Activated T-cell treated with anti-CD3 and anti-CD28 coated beads, Interleukin-2, amount 50 U/mL, for 4 hours (primary cell): Measurements from ENCODE around the gene CAPN9. TPM values are rescaled to one million over a fixed set of nuclear protein-coding genes. Genes with fewer than 3 reads are reported as not detected.

Source experiments
- ATAC-seq, 2 donors: fragments of 200-7000 bp; cut with Tn5 transposase; one replicate each; pipeline ENCODE4 v1.10.0; 2021
- DNase-seq: peaks from one replicate; pipeline ENCODE4 v3.0.0-alpha.2; 2020
- H3K27me3 Mint-ChIP-seq: one replicate; pipeline ENCODE4 v1.8.0; 2021; ENCODE audit warnings: low read depth, mixed read lengths
- H3K36me3 Mint-ChIP-seq: one replicate; pipeline ENCODE4 v1.8.0; 2022; ENCODE audit warnings: mixed read lengths; ENCODE audit not compliant: insufficient read depth
- H3K4me1 Mint-ChIP-seq: one replicate; pipeline ENCODE4 v1.8.0; 2021; ENCODE audit warnings: low read depth, mixed read lengths
- H3K4me3 Mint-ChIP-seq: one replicate; pipeline ENCODE4 v1.8.0; 2021; ENCODE audit warnings: mild to moderate bottlenecking, moderate library complexity, mixed read lengths
- H3K9me3 Mint-ChIP-seq: one replicate; pipeline ENCODE4 v1.8.0; 2021; ENCODE audit warnings: mixed read lengths
- total RNA-seq, 3 donors: library from RNA; stranded (reverse); gene quantifications; one replicate each; pipeline ENCODE4 v1.2.1, GENCODE V29; 2021

The CAPN9 gene
- total RNA-seq, 3 donors from 2014 or later = not detected

DNA sequence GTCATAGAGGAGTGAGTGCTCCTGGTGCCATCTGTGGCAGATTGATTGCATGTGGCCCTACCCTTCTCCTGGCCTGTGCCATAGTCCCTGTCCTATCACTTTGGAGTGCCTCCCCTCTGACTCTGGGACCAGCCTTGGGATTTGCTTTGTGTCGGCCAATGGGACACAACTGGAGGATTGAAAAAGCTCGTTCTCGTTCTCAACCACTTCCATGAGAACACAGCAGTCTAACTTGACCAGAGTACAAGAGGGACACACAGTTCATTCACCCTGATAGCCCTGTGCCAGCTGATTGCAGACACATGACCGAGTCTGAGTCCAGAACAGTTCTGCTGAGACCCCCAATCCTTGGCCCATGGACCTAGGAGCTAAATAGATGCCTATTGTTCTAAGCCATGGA, 73.4 kb downstream of the CAPN9 start:
- peaks cover 13% of the 10 kb centered on the region for H3K27me3 Mint-ChIP-seq
- DNase-seq = no peak
- no peaks in the 10 kb centered on the region for H3K36me3 Mint-ChIP-seq
- no peak overlapping the region for H3K4me3 Mint-ChIP-seq
- no peaks in the 10 kb centered on the region for H3K9me3 Mint-ChIP-seq
- no peaks in the 10 kb centered on the region for H3K4me1 Mint-ChIP-seq
- ATAC-seq = no peak

DNA sequence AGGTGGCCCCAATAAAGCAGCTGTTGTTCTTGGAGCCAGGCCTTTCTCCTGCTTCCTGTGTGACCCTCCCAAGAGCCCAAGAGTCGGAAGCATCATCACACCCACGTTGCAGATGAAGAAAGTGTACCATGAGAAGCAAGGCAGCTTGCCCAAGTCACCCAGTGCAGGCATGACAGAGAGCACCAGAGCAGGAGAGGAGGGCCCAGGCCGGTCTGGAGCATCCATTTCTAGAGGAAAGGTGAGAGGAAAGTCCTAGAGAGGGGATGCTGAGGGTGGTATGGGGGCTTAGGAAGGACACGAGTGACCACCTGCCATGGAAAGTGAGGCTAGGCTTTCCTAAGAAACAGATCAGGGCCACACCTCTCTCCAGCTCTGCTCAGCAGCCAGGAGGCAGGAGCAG, 74.2 kb downstream of the CAPN9 start:
- H3K27me3 Mint-ChIP-seq = peaks cover 13% of the 10 kb centered on the region
- no peak for ATAC-seq
- H3K4me1 Mint-ChIP-seq = no peaks in the 10 kb centered on the region
- no peak overlapping the region for H3K4me3 Mint-ChIP-seq
- H3K9me3 Mint-ChIP-seq = no peaks in the 10 kb centered on the region
- no peak for DNase-seq
- no peaks in the 10 kb centered on the region for H3K36me3 Mint-ChIP-seq

- H3K9me3 Mint-ChIP-seq = no peaks in the 10 kb centered on the region
- no peak for DNase-seq
- no peak for ATAC-seq
Observed at GRCh38 chr1:230822092-230822581, 74.9 kb downstream of the CAPN9 start.

GRCh38 chr1:230823426-230823825, 76.2 kb downstream of the CAPN9 start:
- no peak overlapping the region for H3K4me3 Mint-ChIP-seq
- peaks cover 6% of the 10 kb centered on the region for H3K27me3 Mint-ChIP-seq
- no peaks in the 10 kb centered on the region for H3K9me3 Mint-ChIP-seq
- ATAC-seq (no peak), DNase-seq (no peak)
- no peaks in the 10 kb centered on the region for H3K36me3 Mint-ChIP-seq
- no peaks in the 10 kb centered on the region for H3K4me1 Mint-ChIP-seq

More at GRCh38 chr1:230822092-230822581, 74.9 kb downstream of the CAPN9 start:
- H3K36me3 Mint-ChIP-seq = no peaks in the 10 kb centered on the region
- H3K27me3 Mint-ChIP-seq = peaks cover 13% of the 10 kb centered on the region
- no peaks in the 10 kb centered on the region for H3K4me1 Mint-ChIP-seq
- H3K4me3 Mint-ChIP-seq = no peak overlapping the region

DNA sequence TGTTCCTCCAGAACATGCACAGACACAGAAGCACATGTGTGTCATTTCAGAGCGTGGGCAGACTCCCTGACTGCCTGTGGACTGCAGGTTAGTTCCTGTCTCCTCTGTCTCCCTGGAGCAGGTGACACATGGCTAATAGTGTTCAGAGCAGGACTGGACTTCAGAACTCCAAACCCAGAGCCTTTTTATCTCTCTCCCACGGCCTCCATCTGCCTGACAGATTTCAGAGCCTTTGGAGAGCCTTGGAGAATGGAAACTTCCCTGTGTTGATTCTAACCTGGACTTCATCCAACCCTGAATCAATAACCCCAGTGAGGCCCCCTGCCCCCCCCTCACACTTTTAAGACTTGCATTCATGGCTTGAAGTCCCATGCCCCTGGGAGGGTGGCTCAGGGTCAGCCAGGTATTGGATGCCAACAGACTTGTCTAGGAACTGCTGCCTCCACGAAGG, 76.8 kb downstream of the CAPN9 start:
- H3K27me3 Mint-ChIP-seq = peaks cover 6% of the 10 kb centered on the region
- no peak for ATAC-seq
- no peak for DNase-seq

DNA sequence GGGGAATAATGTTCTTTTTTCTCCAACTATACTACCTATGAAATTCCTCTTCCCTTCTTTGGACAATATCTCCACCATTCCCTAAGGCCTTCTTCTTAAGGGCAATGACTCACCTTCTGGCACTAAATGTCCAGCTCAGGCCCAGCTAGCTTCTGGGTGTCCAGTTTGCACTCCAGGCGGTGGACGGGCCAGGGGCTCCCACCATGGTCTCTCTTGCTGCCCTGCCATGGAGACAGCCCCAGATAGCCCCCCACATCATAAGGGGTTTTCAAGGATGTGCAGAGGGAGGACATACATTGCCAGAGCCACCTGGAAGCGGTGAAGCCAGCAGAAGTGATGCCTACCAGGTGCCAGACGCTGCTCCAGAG, 77.3 kb downstream of the CAPN9 start:
- H3K27me3 Mint-ChIP-seq = peaks cover 6% of the 10 kb centered on the region
- no peak for DNase-seq
- ATAC-seq = no peak
- no peaks in the 10 kb centered on the region for H3K4me1 Mint-ChIP-seq
- H3K36me3 Mint-ChIP-seq = no peaks in the 10 kb centered on the region
- no peak overlapping the region for H3K4me3 Mint-ChIP-seq
- no peaks in the 10 kb centered on the region for H3K9me3 Mint-ChIP-seq

More for the DNA sequence above, 76.8 kb downstream of the CAPN9 start:
- no peaks in the 10 kb centered on the region for H3K36me3 Mint-ChIP-seq
- H3K4me3 Mint-ChIP-seq = no peak overlapping the region
- no peaks in the 10 kb centered on the region for H3K4me1 Mint-ChIP-seq
- no peaks in the 10 kb centered on the region for H3K9me3 Mint-ChIP-seq

- H3K4me3 Mint-ChIP-seq = no peak overlapping the region
- H3K4me1 Mint-ChIP-seq = no peaks in the 10 kb centered on the region
- no peak for ATAC-seq
- H3K9me3 Mint-ChIP-seq = no peaks in the 10 kb centered on the region
- no peaks in the 10 kb centered on the region for H3K36me3 Mint-ChIP-seq
- peaks cover 5% of the 10 kb centered on the region for H3K27me3 Mint-ChIP-seq
- no peak for DNase-seq
Observed at GRCh38 chr1:230824919-230825721, 77.9 kb downstream of the CAPN9 start.

GRCh38 chr1:230825761-230826160, 78.6 kb downstream of the CAPN9 start:
- Mint-ChIP-seq H3K27me3 (peaks cover 6% of the 10 kb centered on the region), H3K9me3 (peaks cover 2% of the 10 kb centered on the region), H3K4me1 (no peaks in the 10 kb centered on the region), H3K36me3 (no peaks in the 10 kb centered on the region), H3K4me3 (no peak overlapping the region)
- DNase-seq (no peak), ATAC-seq (no peak)

GRCh38 chr1:230826166-230826875, 79.1 kb downstream of the CAPN9 start:
- Mint-ChIP-seq H3K9me3 (peaks cover 6% of the 10 kb centered on the region), H3K4me1 (no peaks in the 10 kb centered on the region), H3K4me3 (no peak overlapping the region), H3K36me3 (no peaks in the 10 kb centered on the region), H3K27me3 (peaks cover 6% of the 10 kb centered on the region)
- ATAC-seq (no peak), DNase-seq (no peak)

GRCh38 chr1:230827081-230827681, 80.0 kb downstream of the CAPN9 start:
- H3K9me3 Mint-ChIP-seq = peaks cover 6% of the 10 kb centered on the region
- DNase-seq (no peak), ATAC-seq (no peak)
- no peak overlapping the region for H3K4me3 Mint-ChIP-seq
- peaks cover 3% of the 10 kb centered on the region for H3K27me3 Mint-ChIP-seq
- no peaks in the 10 kb centered on the region for H3K36me3 Mint-ChIP-seq
- no peaks in the 10 kb centered on the region for H3K4me1 Mint-ChIP-seq

DNA sequence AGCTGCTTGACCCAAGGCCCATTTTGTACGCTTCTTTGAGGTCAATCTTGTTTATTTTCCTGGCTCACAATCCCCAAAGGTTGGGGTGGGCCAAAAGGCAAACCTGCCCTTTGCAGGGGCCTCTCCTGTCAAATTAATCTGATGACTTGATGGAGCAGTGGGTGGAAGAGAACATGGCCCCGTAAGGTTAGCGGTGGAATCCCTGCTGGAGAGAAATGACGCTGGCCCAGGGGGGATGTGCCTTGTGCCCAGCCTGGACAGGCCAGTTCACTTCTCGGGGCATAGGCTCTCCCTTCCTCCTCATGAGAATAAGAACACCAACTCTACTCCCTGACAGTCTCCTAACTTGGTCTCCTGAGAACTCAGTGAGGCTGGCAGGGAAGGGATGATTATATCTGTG, 80.6 kb downstream of the CAPN9 start:
- Mint-ChIP-seq H3K27me3 (peaks cover 3% of the 10 kb centered on the region), H3K36me3 (no peaks in the 10 kb centered on the region), H3K9me3 (peaks cover 6% of the 10 kb centered on the region), H3K4me1 (no peaks in the 10 kb centered on the region), H3K4me3 (no peak overlapping the region)
- DNase-seq (no peak), ATAC-seq (no peak)

DNA sequence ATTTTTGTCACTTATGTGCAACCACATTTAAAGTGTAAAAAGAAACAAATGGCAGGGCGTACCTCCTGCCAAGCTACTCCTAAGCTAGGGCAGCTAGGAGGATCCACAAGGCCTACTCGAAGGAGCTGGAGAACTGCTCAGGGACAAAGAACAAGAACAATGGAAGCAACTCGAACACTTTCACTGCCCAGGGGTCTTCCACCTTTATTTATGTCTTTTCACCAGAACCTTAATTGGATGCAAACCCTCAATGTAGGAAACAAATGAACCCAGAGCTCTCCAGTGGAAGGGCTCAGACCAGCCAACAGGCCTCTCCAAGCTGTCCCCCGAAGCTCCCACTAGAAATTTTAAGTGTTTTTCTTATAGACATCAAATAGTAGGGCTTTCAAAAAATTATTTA, 81.2 kb downstream of the CAPN9 start:
- no peak overlapping the region for H3K4me3 Mint-ChIP-seq
- no peaks in the 10 kb centered on the region for H3K4me1 Mint-ChIP-seq
- H3K36me3 Mint-ChIP-seq = no peaks in the 10 kb centered on the region
- ATAC-seq (no peak), DNase-seq (no peak)
- H3K9me3 Mint-ChIP-seq = peaks cover 6% of the 10 kb centered on the region
- H3K27me3 Mint-ChIP-seq = peaks cover 3% of the 10 kb centered on the region

GRCh38 chr1:230831771-230832170, 84.6 kb downstream of the CAPN9 start:
- no peak overlapping the region for H3K4me3 Mint-ChIP-seq
- no peaks in the 10 kb centered on the region for H3K4me1 Mint-ChIP-seq
- ATAC-seq (no peak), DNase-seq (no peak)
- peaks cover 3% of the 10 kb centered on the region for H3K27me3 Mint-ChIP-seq
- H3K36me3 Mint-ChIP-seq = no peaks in the 10 kb centered on the region
- H3K9me3 Mint-ChIP-seq = peaks cover 6% of the 10 kb centered on the region

- peaks cover 6% of the 10 kb centered on the region for H3K9me3 Mint-ChIP-seq
Observed at GRCh38 chr1:230832476-230832875, 85.3 kb downstream of the CAPN9 start.

More at GRCh38 chr1:230832476-230832875, 85.3 kb downstream of the CAPN9 start:
- Mint-ChIP-seq H3K27me3 (peaks cover 3% of the 10 kb centered on the region), H3K36me3 (no peaks in the 10 kb centered on the region), H3K4me1 (no peaks in the 10 kb centered on the region), H3K4me3 (no peak overlapping the region)
- no peak for DNase-seq
- ATAC-seq = no peak
